GM11168 (cell line): ENCODE results near the gene OLFML1.

Experiments used
- in situ Hi-C: fragments of 300-500 bp; cut with MboI; formaldehyde crosslinking; loops from one replicate; pipeline ENCODE4 v1.12.0; 2022; ENCODE audit warnings: low sequenced_read_pairs; ENCODE audit not compliant: unreplicated experiment

OLFML1 gene

DNA sequence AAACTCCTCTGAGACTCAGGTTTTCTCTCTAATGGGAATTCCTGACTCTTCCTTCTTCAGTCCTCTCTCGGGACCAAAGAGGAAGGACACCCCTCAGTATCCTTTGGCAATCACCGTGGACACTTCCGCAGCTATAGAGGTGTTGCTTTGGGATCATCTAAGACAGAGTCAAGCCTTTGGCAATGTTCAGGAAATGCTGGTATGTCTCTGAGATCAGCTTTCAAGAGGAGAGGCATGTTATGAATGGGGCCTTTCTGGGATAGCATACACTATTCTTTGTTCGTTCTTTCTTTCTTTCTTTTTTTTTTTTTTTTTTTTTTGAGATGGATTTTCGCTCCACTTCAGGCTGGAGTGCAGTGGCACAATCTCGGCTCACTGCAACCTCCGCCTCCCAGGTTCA is 14.2 kb upstream of the OLFML1 start:
- in situ Hi-C loops: no loop called here

DNA sequence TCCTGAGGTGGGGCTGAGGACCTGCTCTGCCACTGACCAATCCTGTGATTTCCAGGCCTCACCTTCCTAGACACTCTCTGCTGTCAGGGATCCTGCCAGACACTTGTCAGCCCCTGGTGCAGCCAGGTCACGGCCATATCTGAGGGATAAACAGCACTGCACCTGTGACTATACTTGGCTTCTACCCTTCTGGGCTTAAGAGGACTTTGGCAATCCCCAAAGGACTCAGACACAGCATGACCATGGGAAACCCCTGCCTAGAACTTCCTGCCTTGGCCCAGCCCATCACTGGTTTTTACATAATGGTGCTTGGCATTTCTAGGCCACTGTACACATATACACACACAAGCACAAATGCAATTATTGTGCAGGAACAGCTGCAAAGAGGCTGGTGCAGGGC is 11.6 kb upstream of the OLFML1 start:
- in situ Hi-C loops: no loop called here

DNA sequence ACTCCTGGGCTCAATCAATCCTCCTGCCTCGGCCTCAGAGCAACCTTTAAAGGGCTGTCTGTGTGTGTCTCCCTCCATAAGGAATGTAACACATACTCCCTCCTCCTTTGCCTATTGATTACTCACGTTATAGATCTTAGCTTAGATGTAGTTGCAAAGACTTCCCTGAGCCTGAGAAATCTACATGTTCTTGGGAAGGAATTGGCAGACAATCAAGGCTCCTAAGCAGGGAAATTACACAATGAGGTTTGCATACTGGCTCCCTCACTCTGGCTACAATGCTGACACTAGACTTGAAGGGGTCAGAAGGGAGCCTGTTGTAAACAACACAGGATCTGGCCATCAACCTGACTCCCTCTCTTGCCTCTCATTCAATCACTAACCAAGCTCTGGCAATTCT is 5.2 kb upstream of the OLFML1 start:
- in situ Hi-C loops: no loop called here

DNA sequence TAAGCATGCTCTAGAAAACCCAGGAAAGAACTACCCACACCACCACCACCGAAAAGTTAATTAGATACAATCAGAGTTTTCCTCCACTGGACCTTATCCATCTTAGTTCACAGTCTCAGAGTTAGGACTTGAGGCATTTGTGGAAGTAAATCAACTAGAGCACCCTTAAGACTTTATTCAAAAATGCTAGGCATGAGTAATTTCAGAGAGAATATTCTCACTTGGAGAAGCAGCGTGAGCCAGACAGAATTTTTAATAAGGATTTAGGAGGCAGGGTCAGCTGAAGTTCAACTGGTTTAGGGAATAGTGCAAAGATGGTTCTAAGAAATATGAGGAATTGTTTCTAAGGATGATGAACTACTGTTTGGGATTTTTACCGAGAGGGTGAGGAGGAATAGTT is 1.2 kb upstream of the OLFML1 start:
- in situ Hi-C loops: no loop called here

DNA sequence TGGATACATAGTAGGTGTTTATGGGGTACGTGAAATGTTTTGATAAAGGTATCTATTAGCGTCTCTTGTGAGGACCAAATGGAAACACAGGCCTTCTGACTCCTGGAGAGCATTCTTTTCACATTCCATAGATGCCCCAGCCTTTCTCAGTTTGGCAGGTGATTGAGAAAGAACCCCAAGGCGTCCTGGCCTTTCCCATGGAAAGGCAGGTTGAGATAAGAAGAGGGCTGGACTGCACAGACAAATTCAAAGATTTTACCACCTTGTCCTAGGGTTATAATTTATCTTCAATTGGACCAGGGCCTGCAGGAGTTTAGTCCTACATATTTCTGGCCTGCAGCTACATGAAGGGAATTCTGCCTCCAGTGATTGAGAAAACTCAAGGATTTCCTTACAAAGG is 661 bp upstream of the OLFML1 start:
- in situ Hi-C loops: no loop called here

DNA sequence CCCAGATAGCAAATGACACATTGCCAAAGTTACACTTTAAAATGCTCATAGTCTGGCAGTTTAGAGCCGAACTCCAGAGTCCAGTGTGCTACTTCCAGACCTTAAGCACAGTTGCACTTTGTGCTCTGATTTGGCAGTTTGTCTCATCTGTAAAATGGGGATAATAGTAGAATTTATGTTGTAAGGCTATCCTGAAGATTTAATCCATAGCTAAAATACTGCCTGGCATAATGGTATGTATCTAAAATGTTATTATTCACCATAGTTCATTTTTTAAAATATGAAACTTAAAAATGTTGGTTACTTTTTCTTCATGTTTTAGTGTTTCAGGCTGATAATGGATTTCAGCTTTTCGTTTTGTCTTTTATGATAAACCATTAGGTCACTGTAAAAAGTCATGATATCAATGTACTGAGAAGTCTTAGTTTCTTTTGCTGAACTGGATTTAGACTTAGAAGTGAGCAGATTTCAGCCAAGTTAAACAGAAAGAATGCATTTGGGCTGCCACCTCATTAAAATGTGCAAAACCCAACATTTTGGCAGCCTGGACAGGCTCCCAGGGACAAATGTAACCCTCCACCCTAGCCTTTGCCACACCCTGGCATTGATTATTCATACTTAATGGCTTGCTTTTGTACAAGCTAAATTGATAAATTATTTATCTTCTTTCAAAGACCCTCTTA is 933 bp downstream of the OLFML1 start:
- in situ Hi-C loops: no loop called here

DNA sequence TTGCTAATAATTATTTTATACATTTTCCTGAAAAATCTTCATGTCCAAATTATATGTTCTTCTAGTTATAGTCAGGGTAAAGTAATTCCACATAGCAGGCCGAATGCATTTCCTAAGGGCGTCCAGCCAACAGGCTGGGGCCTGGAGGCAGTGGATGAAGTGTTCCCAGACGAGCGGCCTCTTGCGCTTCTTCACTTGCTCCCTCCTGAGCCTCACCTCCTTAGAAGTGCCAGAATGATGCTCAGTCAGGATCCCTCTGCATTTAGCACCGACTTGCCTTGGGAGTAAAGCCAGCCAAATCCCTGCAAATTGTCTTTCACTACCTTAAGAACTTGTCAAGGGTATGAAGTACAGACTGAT is 1.5 kb downstream of the OLFML1 start:
- in situ Hi-C loops: no loop called here

DNA sequence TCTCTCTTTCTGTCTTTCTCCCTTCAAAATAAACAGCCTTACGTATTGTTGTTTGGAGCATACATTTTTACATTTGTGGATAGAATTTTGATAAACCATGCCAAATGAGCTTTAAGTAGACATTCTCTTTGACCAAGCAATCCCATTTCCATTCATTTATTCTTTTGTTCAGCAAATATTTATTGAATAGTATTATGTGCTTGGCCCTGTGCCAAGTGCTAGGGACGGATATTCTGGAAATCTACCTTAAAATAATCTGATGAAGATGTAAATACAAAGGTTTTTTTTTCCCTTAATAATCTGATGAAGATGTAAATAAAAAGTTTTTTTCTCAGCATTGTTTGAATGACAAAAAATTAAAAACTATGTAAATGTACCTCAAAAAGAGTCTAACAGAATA is 2.1 kb downstream of the OLFML1 start:
- in situ Hi-C loops: no loop called here

DNA sequence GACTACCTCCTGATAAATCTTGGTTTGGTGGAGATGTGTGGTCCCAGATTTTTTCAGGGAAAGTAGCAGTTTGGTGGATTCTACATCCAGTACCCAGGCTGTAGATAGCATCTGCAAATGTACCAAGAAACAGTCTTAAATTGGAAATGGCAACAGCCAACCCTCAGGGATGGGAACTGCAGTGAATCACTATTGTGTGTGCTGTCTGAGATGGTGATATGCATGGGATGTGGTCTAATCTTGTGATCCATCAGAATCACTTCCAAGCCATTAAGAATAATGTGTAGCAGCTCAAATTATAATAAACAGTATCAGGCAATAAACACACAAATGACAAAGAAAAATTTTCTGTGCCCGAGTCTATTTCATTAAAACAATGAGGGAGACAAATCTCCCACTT is 3.4 kb downstream of the OLFML1 start:
- in situ Hi-C loops: no loop called here

DNA sequence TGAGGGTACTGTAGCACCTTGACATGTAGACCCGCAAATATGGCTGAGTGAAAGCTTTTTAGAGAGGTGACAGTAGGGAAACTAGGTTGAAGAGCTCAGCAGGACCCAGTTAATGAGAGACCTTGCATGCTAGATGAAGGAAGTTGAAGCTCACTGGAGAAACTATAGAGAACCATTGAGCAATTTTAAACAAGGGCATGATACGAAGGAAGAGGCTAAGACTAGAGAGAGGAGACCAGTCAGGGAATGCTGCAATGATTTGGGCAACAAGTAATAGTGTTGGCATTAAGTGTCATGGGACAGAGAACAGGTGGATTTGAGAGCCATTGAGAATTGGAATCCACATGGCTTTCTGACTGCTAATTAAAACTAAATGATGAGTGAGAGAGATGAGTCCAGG is 4.1 kb downstream of the OLFML1 start:
- in situ Hi-C loops: no loop called here

DNA sequence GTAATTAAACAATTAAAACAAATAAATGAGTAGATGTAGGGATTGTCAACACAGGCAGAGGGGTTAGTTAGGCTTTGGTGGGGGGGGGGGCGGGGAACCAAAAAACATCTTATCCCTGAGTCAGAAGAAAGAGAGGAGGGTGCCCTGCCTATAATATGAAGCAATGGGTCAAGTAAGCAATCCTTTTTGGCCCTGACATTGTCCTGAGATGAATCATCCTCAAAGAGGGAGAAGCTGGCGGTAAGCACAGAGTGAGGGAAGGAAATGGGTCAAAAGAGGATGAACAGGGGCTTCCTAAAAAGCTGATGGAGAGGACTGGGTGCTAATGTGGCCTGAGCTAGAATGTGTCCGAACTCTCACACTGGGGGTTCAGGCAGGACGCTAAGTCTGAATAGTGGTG is 4.7 kb downstream of the OLFML1 start:
- in situ Hi-C loops: no loop called here

DNA sequence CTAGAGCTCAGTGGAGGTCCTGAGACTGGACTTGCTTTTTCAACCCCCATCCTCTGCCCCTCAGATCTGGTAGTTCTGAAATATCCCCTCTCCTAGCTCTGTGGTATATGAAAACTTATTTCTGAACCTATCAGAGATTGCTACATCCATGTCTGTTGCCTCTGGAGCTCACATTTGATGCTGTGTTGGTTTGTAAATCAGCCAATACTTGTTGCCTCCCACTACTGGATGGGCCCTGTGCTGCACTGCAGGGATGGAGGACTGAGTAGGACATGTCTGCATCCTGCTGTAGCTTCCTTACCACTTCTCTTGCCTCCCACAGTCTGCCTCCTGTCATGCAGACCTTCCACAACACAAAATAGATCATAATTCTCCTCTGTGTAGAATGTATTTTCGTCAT is 5.2 kb downstream of the OLFML1 start:
- in situ Hi-C loops: no loop called here

DNA sequence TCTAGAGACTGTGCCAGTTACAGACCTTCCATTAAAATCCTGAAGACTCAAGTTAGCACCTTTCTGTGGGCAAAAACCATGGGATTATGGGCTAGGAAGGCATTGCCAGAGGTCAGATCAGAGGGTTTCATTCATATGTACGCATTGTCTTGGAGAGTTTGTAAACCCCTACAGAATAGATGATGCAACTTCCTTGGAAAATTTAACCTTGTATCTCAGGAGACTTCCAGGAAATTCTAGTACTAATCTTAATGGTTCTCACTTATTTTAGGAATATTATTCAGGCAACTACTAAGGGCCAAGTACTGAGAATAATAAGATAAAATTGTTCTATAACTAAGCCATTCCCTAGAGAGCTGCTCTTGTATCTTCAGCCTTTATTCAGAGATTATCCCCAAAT is 6.9 kb downstream of the OLFML1 start:
- in situ Hi-C loops: no loop called here

DNA sequence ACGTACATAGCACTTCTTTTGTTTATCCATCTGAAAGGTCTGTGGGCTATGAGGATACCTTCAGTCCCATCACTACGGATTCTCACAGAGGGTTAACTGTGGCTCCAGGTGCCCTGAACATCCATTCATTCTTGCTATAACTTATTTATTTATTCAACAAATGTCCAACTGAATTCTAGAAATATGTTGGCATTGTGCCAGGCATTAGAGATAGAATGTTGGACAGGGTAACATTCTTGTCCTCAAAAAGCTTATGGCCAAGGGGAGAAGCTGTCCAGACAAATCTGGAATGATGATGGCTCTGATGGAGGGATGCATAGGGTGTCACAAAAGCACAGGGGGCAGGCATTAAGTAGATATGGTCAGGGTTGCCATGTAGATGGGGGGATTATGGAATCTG is 8.4 kb downstream of the OLFML1 start:
- in situ Hi-C loops: no loop called here

DNA sequence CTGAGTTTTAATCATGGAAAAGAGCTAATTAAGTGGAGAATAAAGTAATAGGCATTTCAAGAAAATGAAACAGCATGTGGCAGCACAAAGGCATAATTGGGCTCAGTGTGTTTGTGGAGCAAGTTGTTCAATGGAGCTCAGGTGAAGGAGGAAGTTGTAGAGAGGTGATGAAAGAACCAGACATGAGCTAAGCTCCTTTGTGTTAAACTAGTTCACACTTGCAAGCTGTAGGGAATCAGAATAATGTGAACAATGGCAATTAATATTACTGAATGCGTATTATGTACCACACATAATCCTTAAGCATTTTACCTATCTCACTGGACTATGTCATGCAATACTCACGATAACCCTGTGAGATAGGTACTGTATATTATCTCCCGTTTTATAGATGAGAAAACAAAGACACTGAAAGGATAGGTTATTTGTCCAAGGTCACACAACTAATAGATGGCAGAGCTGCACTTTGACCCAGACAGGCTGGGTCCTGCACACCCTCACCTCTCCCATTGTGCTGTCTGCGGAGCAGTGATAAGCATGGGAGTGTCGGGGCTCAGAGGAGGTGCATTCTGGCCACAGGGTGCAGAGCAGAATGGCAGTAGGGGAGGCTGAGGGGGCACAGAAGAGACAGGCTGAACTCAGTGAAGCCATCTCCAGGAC is 8.9 kb downstream of the OLFML1 start:
- in situ Hi-C loops: no loop called here

DNA sequence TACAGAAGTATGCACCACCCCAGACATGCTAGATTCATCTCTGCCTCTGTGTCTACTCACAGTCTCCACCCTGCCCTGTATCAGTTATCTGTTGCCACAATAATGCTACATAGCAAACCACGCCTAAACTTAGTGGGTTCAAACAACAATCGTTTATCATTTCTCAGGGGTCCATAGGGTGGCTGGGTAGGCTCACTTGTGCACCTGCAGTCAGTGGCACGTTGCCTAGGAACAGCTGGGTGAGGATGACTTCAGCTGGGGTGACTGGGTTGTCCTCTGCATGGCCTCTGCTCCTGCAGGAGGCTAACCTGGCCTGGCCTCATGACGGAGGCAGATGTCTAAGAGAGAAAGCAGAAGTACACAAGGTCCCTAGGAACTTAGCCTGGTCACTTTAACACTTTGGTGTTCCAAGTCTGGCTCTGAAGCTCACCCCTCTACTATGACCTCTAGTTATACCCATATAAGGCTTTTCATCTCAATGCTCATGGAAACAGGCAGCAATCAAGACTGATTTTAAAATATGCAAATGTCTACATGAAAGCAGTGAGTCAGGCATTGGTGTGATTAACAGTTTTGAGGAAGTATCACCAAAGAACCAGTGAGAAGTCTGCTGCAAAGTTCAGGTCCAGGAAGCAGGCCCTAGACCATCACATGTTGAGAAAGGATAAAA is 10.7 kb downstream of the OLFML1 start:
- in situ Hi-C loops: no loop called here

DNA sequence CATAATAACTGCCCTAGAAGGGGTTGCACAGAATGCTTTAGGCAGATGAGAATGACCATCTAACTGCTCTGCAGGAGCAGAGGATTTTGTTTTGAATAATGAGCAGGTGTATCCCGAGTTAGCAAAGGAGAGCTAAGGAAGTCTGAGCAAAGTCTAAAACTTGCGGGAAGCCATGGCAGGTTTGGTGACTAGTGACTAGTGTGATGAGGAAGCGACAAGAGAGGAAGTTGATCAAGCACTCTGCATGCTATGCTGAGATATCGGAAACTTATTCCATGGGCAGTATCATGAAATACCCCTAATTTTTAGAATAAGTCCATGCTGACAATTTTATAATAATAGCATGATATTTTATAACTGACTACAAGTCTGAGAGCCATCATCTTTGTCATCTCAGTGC is 12.9 kb downstream of the OLFML1 start:
- in situ Hi-C loops: no loop called here

DNA sequence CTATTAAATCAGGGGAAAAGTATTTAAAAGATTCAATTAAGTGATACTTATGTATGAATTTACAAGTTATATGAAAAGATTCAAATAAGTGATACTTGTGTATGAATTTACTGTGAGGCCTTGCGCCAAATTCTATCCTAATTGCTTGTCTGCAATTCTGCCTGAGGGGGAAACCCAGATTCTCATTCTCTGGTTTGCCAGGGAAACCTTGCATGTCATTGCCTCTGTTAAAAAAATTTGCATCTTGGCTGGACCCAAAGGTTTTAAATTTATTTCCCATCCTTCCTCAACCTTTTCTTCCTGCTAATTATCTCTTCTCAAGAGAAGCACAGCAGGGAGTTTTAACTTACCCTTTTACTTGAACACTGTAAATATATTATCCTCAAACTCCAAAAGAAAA is 13.8 kb downstream of the OLFML1 start:
- in situ Hi-C loops: no loop called here

DNA sequence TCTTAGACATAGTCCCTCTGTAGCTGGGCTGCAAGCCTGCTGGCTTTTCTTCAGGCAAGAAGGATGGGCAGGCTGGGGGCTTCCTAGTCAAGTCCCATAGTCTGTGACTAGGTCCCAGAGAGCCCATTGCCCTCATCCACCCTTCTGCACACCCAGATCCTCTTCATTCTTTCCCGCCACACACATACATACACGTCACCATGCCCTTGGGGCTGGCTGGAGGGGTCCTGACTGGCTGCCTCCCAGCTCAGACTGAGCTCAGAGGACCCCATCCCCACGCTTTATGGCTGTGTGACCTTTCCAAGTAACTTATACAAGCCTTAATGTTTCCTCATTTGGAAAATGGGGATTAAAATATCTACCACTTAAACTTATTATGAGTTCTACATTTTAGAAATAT is 14.9 kb downstream of the OLFML1 start:
- in situ Hi-C loops: no loop called here

DNA sequence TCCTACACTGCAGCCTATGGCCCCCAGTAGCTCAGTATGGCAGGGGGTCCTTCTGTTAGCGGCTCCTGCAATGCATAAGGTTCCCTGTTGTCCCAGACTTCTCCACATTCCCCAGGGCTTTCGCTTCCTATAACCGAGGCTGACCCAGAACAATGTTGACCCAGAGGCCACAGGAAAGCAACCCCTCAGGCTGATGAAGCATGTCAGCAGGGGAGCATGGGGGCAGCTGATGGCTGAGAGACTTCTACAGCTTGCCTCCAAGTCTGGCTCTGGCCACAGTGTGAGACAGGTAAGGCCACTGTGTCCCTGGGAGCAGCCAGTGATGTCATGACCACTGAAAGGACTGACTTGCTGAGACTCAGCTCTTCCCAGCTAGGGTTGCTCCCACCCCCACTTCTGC is 15.9 kb downstream of the OLFML1 start:
- in situ Hi-C loops: no loop called here

DNA sequence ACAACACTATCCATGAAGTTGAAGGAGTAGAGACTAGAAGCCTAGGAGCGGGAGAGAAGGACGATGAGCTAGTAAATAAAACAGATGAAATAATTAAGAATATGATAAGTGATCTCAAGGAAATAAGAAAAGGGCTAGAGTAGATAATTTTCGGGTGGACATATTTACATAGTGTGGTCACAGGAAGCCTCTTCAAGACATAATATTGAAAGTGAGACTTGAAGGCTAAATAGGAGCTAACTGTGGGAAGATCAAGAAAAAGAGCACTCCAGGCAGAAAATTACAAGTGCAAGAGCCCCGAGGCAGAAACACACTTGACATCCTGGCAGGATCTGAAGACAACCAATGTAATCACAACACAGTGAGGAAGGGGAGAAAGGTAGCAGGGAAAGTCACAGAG is 16.6 kb downstream of the OLFML1 start:
- in situ Hi-C loops: no loop called here

DNA sequence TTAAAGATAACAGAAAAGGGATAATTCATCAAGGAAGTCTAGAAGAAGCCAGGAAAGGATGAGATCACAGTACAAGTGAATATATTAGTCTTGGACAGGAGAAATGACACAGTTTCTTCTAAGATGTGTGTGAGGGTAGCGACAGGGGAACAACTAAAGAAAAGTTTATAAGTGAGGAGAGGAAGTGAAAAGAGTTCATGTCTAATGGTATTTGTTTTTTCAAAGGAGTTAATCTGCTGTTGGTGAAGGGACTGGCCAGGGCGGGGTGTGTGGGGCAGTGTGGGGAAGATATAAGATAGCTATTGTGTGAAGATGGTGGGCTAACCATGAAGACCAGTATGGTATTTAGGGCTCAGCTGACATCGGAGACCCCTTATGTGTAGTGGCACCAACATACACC is 20.9 kb downstream of the OLFML1 start:
- in situ Hi-C loops: no loop called here
